ENCODE results near the gene NFYA.

Gene NFYA

GRCh38 chr6:41072836-41073202 is at the start of gene NFYA:
Gene NFYA, plus strand, starts transcription at chr6:41072974. Its CDS starts 6,116 bp downstream, at chr6:41079090.
- peak in 1 of 2 experiments; percentile 100 for DNase-seq

GRCh38 chr6:41023114-41023513 is 49.7 kb upstream of the NFYA start:
- DNase-seq: no peak

DNA sequence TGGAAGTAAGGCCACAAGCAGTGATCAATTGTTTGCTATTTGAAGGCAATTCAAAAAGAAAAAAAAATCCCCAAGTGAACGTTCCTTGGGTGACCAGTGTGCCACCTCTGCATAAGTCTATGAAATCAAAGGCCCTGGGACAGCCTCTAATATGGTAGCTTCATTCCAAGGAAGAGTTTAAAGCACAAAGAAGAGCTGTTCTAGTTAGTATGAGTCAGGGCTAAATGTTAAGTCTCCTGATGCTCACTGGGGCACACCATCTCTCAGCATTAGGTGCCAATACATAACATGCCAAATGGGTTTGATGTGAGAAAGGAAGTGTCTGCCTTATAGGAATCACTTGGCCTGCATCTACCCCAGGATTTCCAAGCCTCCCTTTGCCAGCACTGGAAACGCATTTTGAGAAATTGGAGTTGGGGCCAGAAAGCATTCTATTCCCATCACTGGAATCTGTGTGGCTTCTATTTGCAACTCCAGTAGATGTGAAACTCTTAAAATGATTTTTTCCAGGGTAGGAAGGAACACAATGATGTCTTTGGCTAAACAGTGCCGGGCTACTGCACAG is 46.7 kb upstream of the NFYA start:
- no peak for DNase-seq

DNA sequence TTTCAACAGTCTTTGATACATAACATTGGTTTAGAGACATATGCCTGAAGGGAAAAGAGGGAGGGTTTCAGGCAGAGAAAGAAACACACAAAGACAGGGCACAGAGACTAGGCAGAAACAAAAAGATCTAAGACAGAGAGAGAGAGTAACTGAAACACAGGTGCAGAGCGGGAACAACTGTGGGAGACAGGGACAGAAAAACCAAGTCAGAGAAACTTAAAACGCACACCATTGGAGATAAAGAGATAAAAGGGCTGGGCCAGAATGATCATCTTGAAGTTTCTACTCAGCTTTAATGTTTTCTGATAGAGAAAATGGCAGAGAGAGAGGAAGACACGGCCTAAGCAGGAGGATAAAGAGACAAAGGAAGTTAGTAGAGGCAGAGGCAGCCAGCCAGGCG is 45.5 kb upstream of the NFYA start:
- no peak for DNase-seq

GRCh38 chr6:41027799-41028560 is 44.8 kb upstream of the NFYA start:
- DNase-seq: peak; percentile 73 to 75

DNA sequence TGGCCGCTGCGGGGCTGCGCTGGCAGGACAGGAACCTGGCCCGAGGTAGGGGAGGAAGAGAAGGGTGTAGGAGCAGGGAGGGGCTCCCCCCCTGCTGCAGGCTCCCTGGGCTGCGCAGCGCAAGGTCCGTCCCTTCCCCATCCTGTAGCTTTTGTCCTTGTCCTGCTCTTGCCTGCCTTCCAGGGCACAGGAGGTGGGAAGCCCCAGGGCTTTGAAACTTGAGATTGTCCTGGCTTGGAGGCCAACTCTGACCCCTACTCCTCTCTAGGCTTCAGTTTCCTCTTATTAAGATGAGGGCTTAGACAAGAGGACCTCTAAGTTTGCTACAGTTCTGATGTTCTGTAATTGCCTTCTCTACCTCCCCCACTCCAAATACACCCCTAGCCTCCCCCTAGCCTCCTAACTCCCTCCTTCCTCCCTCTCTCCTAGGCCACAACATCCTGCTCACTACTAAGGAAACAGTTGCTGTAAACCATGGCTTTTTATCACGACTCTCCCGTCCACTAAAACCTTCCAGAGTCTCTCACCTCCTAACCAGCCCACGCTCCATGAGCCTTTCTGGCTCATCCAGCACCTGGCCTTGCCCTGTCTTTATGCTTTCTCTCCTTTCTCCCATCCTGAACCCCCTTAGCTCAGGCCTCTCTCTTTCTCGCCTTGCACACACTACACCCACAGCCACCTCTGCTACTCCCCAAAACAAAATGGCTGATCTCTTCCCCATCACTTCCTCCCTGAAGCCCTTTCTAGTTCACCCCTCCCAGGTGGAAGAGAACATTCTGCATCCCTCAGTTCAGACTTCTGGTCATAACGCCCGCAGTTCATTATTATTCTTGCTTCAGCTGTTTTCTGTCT is 44.0 kb upstream of the NFYA start:
- DNase-seq: peak in 1 of 2 experiments; percentile 30

- no peak for DNase-seq
Measured at GRCh38 chr6:41032830-41033229, 39.9 kb upstream of the NFYA start.

GRCh38 chr6:41033776-41034175 is 39.0 kb upstream of the NFYA start:
- no peak for DNase-seq

- no peak for DNase-seq
Measured at GRCh38 chr6:41036186-41036585, 36.6 kb upstream of the NFYA start.

DNA sequence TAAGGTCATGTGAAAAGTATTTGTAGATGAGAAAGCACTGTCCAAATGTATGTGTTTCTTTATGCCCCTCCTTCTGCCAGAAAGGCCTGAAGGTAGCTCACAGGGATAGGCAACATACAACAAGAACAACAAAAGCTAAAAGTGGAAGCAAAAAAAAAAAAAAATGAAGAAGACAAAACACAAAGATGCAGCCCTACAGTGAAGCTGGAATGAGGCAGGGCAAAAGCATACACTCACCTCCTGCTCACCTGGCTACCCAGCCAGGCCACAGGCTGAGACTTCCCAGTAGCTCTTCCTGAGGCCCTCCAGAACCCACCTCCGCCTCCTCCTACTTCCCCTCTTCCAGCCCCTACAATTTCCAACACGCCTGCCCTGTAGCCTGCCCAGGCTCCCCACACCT is 36.2 kb upstream of the NFYA start:
- DNase-seq: no peak

DNA sequence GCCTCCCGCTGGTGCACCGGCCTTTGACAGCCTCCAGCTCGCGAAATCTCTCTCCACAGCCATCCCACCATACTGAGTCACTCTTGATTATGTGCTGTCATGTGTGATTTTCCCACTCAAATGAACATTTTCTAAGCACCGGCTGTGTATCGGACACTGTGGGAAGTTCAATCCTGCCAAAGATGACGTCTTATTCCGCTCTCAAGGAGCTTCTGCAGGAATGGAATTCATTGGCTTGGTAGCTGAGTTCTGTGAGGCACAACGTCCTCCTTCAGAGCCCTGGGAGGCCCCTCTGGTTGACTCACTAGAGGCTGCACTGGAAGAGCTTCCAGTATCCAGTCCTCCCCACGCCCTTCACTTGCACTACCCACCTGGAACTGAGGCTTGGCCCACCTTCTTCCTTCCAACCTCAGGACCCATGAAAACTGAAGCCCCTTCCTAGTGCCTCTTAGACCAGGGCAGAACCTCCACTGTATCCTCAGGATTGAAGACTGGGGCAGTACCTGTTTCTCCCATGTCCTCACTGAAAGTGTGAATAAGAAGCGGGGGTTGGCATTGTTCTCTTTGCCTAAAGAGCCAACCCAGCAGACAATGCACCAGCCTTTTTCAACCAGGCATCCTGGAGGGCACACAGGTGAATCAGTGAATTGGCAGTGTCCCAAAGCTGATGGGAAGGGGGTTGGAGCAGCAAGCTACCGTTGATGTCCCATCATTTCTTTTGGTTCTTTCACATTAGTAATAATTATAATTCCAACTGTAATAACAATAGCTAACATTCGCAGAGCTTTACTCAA is 35.5 kb upstream of the NFYA start:
- DNase-seq: no peak

DNA sequence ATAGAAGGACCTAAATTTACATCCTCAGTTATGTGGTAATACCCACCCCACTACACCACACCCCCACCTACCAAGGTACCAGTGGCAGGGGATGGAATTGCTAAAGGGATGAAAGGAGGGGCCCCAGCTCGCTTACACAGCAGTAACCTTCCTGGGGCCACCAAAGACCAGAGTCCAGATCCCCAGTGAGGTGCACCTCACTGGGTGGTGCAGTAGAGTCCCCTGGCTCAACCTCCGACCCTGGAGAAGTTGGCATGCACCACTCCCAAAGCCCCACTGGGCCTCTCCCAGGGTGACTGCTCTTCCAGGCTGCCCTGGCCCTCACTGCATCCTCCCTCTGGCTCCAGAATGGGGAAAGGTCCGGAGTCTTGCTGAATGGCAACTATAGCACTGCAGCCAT is 34.6 kb upstream of the NFYA start:
- DNase-seq: no peak

- DNase-seq: peak; percentile 44 to 59
Measured at GRCh38 chr6:41039060-41039998, 33.4 kb upstream of the NFYA start, which contains the start of gene UNC5CL. Gene UNC5CL, minus strand, starts transcription at chr6:41039221. Its CDS starts 4,147 bp downstream, at chr6:41035074.

DNA sequence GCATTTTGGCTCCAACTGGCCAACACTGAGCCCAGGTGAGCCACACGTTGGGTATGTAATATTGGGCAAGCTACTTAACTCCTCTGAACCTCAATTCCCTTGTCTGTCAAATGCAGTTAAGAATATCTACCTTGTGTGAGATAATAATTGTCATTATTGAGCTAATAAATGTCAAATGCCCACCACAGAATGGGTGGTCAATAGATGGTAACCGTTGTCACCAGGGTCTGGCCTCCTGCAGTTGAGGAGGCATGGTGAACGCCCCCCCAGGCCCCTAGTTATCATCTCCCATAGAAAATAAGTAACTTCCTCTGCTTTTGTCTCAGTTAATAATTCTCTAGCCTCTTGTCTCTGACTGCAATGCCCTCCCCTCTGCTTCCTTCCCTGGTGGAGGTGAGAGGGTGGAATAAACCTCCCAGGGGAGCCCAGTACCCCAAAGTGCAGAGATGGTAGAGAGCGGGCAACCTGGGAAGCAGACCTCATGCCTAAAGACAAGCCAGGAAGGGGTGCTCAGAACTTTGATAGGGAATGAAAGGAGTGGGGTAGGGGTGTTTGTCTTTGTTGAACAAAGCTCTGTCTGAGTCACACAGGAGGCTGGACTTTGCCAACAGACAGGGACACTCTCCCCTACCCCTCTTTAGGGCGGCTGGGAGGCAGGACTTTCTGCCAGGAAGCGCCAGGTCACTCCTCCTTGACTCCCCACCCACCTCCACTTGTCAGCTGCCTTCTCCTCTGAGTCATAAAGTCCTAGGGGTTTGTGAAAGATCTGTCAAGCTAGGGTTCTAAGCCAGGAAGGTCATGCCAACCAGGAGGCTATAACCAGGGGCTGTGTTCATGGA is 32.5 kb upstream of the NFYA start:
- DNase-seq: no peak

- no peak for DNase-seq
Measured at GRCh38 chr6:41040940-41041536, 31.7 kb upstream of the NFYA start.

- no peak for DNase-seq
Measured at GRCh38 chr6:41042226-41043055, 30.3 kb upstream of the NFYA start, which contains the start of gene TSPO2. Gene TSPO2, plus strand, starts transcription at chr6:41042467. Its CDS starts 519 bp downstream, at chr6:41042986.

- DNase-seq: no peak
Measured at GRCh38 chr6:41043151-41043550, 29.6 kb upstream of the NFYA start.

- DNase-seq: no peak
Measured at GRCh38 chr6:41045664-41046063, 27.1 kb upstream of the NFYA start.

DNA sequence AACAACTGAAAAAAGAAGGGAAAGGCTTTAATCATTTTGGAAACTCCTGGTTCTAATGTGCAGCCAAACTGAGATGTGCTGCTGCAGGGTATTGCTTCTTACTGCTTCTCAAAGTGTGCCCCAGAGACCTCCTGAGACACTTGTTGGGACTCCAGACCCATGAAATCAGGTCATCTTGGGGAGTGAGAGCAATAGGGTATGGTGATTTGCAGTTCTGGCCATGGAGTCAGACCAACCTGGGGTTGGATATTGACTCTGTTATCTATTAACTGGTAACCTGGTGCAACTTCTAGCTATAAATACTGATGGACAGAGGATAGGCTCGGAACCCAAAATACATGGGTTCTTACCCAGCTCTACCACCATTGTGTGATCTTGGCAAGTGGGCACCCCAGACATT is 26.7 kb upstream of the NFYA start:
- DNase-seq: no peak
